Hepatocyte (in vitro differentiated cells): ENCODE measurements around the gene MESD. TPM values are rescaled to one million over a fixed set of nuclear protein-coding genes. Genes with fewer than 3 reads are reported as not detected.

ENCODE experiments used
- DNase-seq: peaks from one replicate; pipeline ENCODE4 v3.0.0-alpha.2; 2016; ENCODE audit warnings: low spot score
- H2AFZ ChIP-seq: fragments of 200-600 bp; sonication (generic); 2 replicates; pipeline ENCODE4 v1.6.0; 2016; ENCODE audit warnings: antibody characterized with exemption, mild to moderate bottlenecking
- H3K27ac ChIP-seq: fragments of 200-600 bp; sonication (generic); 2 replicates; pipeline ENCODE4 v1.5.1; 2016; ENCODE audit warnings: mild to moderate bottlenecking
- H3K27me3 ChIP-seq: fragments of 200-600 bp; sonication (generic); 2 replicates; pipeline ENCODE4 v1.6.1; 2016
- H3K36me3 ChIP-seq: fragments of 200-600 bp; sonication (generic); replicated peaks from 2 replicates; pipeline ENCODE4 v1.5.1; 2016; ENCODE audit warnings: low read depth; ENCODE audit not compliant: insufficient read depth
- H3K4me1 ChIP-seq: fragments of 200-600 bp; sonication (generic); 2 replicates; pipeline ENCODE4 v1.5.1; 2016; ENCODE audit warnings: mild to moderate bottlenecking, moderate library complexity; ENCODE audit not compliant: insufficient read depth
- H3K4me2 ChIP-seq: fragments of 200-600 bp; sonication (generic); 2 replicates; pipeline ENCODE4 v1.6.0; 2016
- H3K4me3 ChIP-seq: fragments of 200-600 bp; sonication (generic); 2 replicates; pipeline ENCODE4 v1.5.1; 2016; ENCODE audit warnings: mild to moderate bottlenecking
- H3K79me2 ChIP-seq: fragments of 200-600 bp; sonication (generic); 2 replicates; pipeline ENCODE4 v1.6.0; 2017; ENCODE audit warnings: mild to moderate bottlenecking
- H3K9me2 ChIP-seq: fragments of 200-600 bp; sonication (generic); replicated peaks from 2 replicates; pipeline ENCODE4 v1.6.0; 2017; ENCODE audit warnings: mild to moderate bottlenecking; ENCODE audit not compliant: insufficient read depth
- H3K9me3 ChIP-seq: fragments of 200-600 bp; sonication (generic); 2 replicates; pipeline ENCODE4 v1.5.1; 2016; ENCODE audit warnings: low read depth, mild to moderate bottlenecking
- H4K20me1 ChIP-seq: fragments of 200-600 bp; sonication (generic); 2 replicates; pipeline ENCODE4 v1.6.0; 2016; ENCODE audit warnings: mild to moderate bottlenecking; ENCODE audit not compliant: insufficient read depth, poor library complexity, severe bottlenecking
- CTCF ChIP-seq: fragments of 200-600 bp; sonication (generic); IDR thresholded peaks from 2 replicates; pipeline ENCODE4 v1.5.1; 2016; ENCODE audit warnings: antibody characterized with exemption, mild to moderate bottlenecking; ENCODE audit not compliant: poor library complexity
- EZH2 ChIP-seq: fragments of 200-600 bp; sonication (generic); IDR thresholded peaks from 2 replicates; pipeline ENCODE4 v1.6.1; 2016; ENCODE audit warnings: antibody characterized with exemption, mild to moderate bottlenecking, borderline replicate concordance
- EZH2phosphoT487 ChIP-seq: fragments of 200-600 bp; sonication (generic); IDR thresholded peaks from one replicate; pipeline ENCODE4 v1.6.1; 2018; ENCODE audit warnings: antibody characterized with exemption, mild to moderate bottlenecking, low read depth, moderate library complexity; ENCODE audit not compliant: unreplicated experiment, severe bottlenecking
- WGBS: methylation state at CpG from one replicate; pipeline ENCODE4 v1.1.6; 2016; ENCODE audit warnings: low lambda C conversion rate; ENCODE audit errors: missing lambda C conversion rate; 5-methylcytosine and 5-hydroxymethylcytosine counted together
- polyA plus RNA-seq: library from polyadenylated mRNA; unstranded; fragments of >200 nt; fragmentation: Nextera tagmentation; extraction: Ambion mirVana; gene quantifications from 2 replicates; pipeline ENCODE4 v1.2.1, GENCODE V29; 2016
- total RNA-seq: library from RNA; depleted of rRNA; stranded (reverse); fragments of >200 nt; gene quantifications from 2 replicates; pipeline ENCODE4 v1.2.3, GENCODE V29; 2014

The MESD gene
- total and polyA plus RNA-seq, 2 experiments from 2014 or later: 27.1 to 52.2 TPM

- WGBS: 52% methylated on average over 10 of the region's 10 CpGs
- DNase-seq: peak; percentile 29
- H3K27ac ChIP-seq: peak overlapping the region; percentile 44
- H3K79me2 ChIP-seq: no peaks in the 10 kb centered on the region
- TF ChIP-seq CTCF: no peak
- no peak for TF ChIP-seq EZH2
- no peak for TF ChIP-seq EZH2phosphoT487
- H3K4me2 ChIP-seq: peak overlapping the region; percentile 59
- no peaks in the 10 kb centered on the region for H3K27me3 ChIP-seq
- no peaks in the 10 kb centered on the region for H3K9me2 ChIP-seq
- H2AFZ ChIP-seq: peak overlapping the region; percentile 26
- H3K9me3 ChIP-seq: no peaks in the 10 kb centered on the region
- H3K36me3 ChIP-seq: no peaks in the 10 kb centered on the region
- peaks cover 11% of the 10 kb centered on the region for H3K4me1 ChIP-seq
- no peak overlapping the region for H3K4me3 ChIP-seq
- H4K20me1 ChIP-seq: no peaks in the 10 kb centered on the region
Observed at GRCh38 chr15:81024265-81024872, 34.8 kb upstream of the MESD start.

GRCh38 chr15:81023483-81024264 lies 34.1 kb upstream of the MESD start:
- Histone ChIP-seq H2AFZ (peak overlapping the region; percentile 26), H3K9me2 (no peaks in the 10 kb centered on the region), H4K20me1 (no peaks in the 10 kb centered on the region), H3K27ac (peak overlapping the region; percentile 44), H3K9me3 (no peaks in the 10 kb centered on the region), H3K4me2 (peak overlapping the region; percentile 59), H3K79me2 (no peaks in the 10 kb centered on the region), H3K27me3 (no peaks in the 10 kb centered on the region), H3K36me3 (no peaks in the 10 kb centered on the region), H3K4me3 (no peak overlapping the region), H3K4me1 (peaks cover 11% of the 10 kb centered on the region)
- no peak for DNase-seq
- 77% methylated on average over 13 of the region's 13 CpGs for WGBS
- no peak for TF ChIP-seq CTCF
- TF ChIP-seq EZH2phosphoT487: no peak
- no peak for TF ChIP-seq EZH2

- Histone ChIP-seq H3K4me2 (no peak overlapping the region), H3K4me3 (no peak overlapping the region), H2AFZ (no peak overlapping the region), H3K27ac (no peak overlapping the region), H3K36me3 (no peaks in the 10 kb centered on the region), H4K20me1 (no peaks in the 10 kb centered on the region), H3K4me1 (peaks cover 11% of the 10 kb centered on the region), H3K9me2 (no peaks in the 10 kb centered on the region), H3K27me3 (no peaks in the 10 kb centered on the region), H3K9me3 (no peaks in the 10 kb centered on the region), H3K79me2 (no peaks in the 10 kb centered on the region)
- TF ChIP-seq CTCF (no peak), EZH2 (no peak), EZH2phosphoT487 (no peak)
- WGBS: 62% methylated on average over 7 of the region's 7 CpGs
- DNase-seq: no peak
Observed at GRCh38 chr15:81021321-81021720, 31.7 kb upstream of the MESD start.
